ENCODE results near the gene CLN5. TPM values are rescaled to one million over a fixed set of nuclear protein-coding genes. Genes with fewer than 3 reads are reported as not detected.

CLN5 gene
- total and polyA plus RNA-seq, 2 of the 13 experiments (the other 11 are each of a cell fraction or from before 2014, with no cell fraction given), result 10.1 to 13.7 TPM

- ATAC-seq (no peak), DNase-seq (ENCODE audit: low spot score) (no peak), FAIRE-seq (no peak)
- H3K27me3 ChIP-seq (ENCODE audit: control insufficient read depth in 1 of 2, insufficient read depth in 2 of 2, low read length in 2 of 2), result peaks cover 0 to 38% of the 10 kb centered on the region in 2 experiments; a peak in 2 of 5 replicates
- no peak overlapping the region for H3K27ac ChIP-seq (ENCODE audit: extremely low read length, insufficient read depth, low read length)
- no peaks in the 10 kb centered on the region for H3K9me3 ChIP-seq (ENCODE audit: low read length)
- H3K4me3 ChIP-seq (replicated peaks in 1 of 3; ENCODE audit: insufficient read depth in 1 of 3, low read depth in 2 of 3, low read length in 3 of 3), result no peak overlapping the region
- no peaks in the 10 kb centered on the region for H3K36me3 ChIP-seq (replicated peaks in 1 of 2; ENCODE audit: control insufficient read depth in 1 of 2, insufficient read depth in 2 of 2, low read length in 2 of 2)
- ChIA-PET CTCF (ENCODE audit: low intra/inter-chr PET ratio, low total read pairs) (no interaction called here), POLR2A (no interaction called here)
- H3K79me2 ChIP-seq (ENCODE audit: insufficient read depth, low read length), result no peaks in the 10 kb centered on the region
- intact Hi-C loops (cut with micrococcal nuclease; ENCODE audit: unreplicated experiment), result no loop called here
- in situ Hi-C loops (cut with HindIII; ENCODE audit: extremely low pct_ligation_motif_present, low pct_unique_long_range_greater_than_20kb), result no loop called here
- no peak overlapping the region for H2AFZ ChIP-seq (ENCODE audit: low read length)
- H4K20me1 ChIP-seq (ENCODE audit: insufficient read depth, low read length), result no peaks in the 10 kb centered on the region
- H3K4me1 ChIP-seq (ENCODE audit: insufficient read depth, low read length), result no peaks in the 10 kb centered on the region
- TF ChIP-seq HIC2 (CRISPR knock-in tag; IDR thresholded peaks at IDR 0.05; ENCODE audit: low read depth) (no peak), ZNF503 (CRISPR knock-in tag; IDR thresholded peaks at IDR 0.05) (no peak), ZNF337 (CRISPR knock-in tag; IDR thresholded peaks at IDR 0.05; ENCODE audit: borderline replicate concordance, low read depth) (no peak), ZFP36L1 (CRISPR knock-in tag; IDR thresholded peaks at IDR 0.05) (no peak), TSC22D2 (CRISPR knock-in tag; IDR thresholded peaks at IDR 0.05; ENCODE audit: borderline replicate concordance) (no peak), ZNF512 (CRISPR knock-in tag; IDR thresholded peaks at IDR 0.05) (no peak), TBX2 (CRISPR knock-in tag; IDR thresholded peaks at IDR 0.05; ENCODE audit: borderline replicate concordance) (no peak), MEF2D (CRISPR knock-in tag; IDR thresholded peaks at IDR 0.05) (no peak), SETDB1 (CRISPR knock-in tag; IDR thresholded peaks at IDR 0.05; ENCODE audit: borderline replicate concordance) (no peak)
- WGBS (ENCODE audit: low lambda C conversion rate), result 33% methylated on average over 3 of the region's 6 CpGs
- H3K9ac ChIP-seq (ENCODE audit: insufficient read depth, low read depth, low read length), result no peak overlapping the region
- H3K4me2 ChIP-seq (ENCODE audit: low read depth, low read length), result no peak overlapping the region
- BruUV-seq (replicated peaks), result no TSS peak
Measured at GRCh38 chr13:76975863-76976262, 16.0 kb upstream of the CLN5 start.

All from HepG2 (cell line).